ENCODE data around the gene LIN54. TPM values are rescaled to one million over a fixed set of nuclear protein-coding genes. Genes with fewer than 3 reads are reported as not detected.
"Not testable (repeated sequence)": the region's sequence is repeated elsewhere in the genome, so short reads cannot be mapped to it uniquely, and the experiment has no call there.

The LIN54 gene
- total RNA-seq = 10 to 100 TPM; 14.7 to 23.0 (median 16.4) TPM

GRCh38 chr4:83010522-83011318 is at the start of gene LIN54:
Gene LIN54 (minus strand): TSS chr4:83010823. CDS start chr4:82984844, 25,979 bp downstream.
- Histone ChIP-seq H3K27ac (peak within 1 kb of the TSS; percentile 96 to 98 (median 98)), H3K9me3 (no peaks in the 10 kb centered on the region), H3K4me3 (peak within 1 kb of the TSS; percentile 74 to 96 (median 96)), H3K36me3 (no peaks in the 10 kb centered on the region), H3K27me3 (no peaks in the 10 kb centered on the region), H3K4me1 (peaks cover 10 to 56% (median 12%) of the 10 kb centered on the region in 3 donors)
- TF ChIP-seq POLR2A (IDR thresholded peaks at IDR 0.05) (peak in 1 of 4 donors; percentile 28), CTCF (IDR thresholded peaks at IDR 0.05) (no peak)
- WGBS, 2 donors = 0% methylated on average over 4 to 11 of the region's 54 CpGs
- intact Hi-C loops (cut with DNase I) = no loop called here
- DNase-seq = peak; percentile 45

GRCh38 chr4:83054928-83055327 is 44.3 kb upstream of the LIN54 start:
- Histone ChIP-seq H3K4me1 (no peaks in the 10 kb centered on the region), H3K27ac (no peak overlapping the region), H3K36me3 (peaks cover 10 to 94% (median 12%) of the 10 kb centered on the region in 3 donors), H3K27me3 (no peaks in the 10 kb centered on the region), H3K9me3 (no peaks in the 10 kb centered on the region), H3K4me3 (no peak overlapping the region)
- intact Hi-C loops (cut with DNase I) = no loop called here
- TF ChIP-seq CTCF (IDR thresholded peaks at IDR 0.05) = peak in 3 of 6 experiments; percentile 20 to 50 (median 24)
- no peak for TF ChIP-seq POLR2A (IDR thresholded peaks at IDR 0.05)
- DNase-seq = no peak

DNA sequence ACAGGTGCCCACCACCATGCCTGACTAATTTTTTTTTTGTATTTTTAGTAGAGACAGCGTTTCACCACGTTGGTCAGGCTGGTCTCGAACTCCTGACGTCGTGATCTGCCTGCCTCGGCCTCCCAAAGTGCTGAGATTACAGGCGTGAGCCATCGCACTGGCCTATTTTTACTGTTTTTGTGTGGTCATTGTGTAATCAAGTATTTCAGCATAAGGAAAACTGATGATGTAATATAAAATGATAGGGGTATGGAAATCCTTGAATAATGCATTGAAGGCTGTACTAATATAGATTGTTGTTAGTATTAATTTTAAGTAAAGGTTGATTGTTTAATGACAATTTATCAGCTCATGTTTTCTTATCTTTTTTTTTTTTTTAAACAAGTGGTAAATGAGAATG is 38.2 kb upstream of the LIN54 start:
- DNase-seq; H3K4me1 ChIP-seq; H3K27me3 ChIP-seq; H3K27ac ChIP-seq; H3K9me3 ChIP-seq; intact Hi-C loops (cut with DNase I); H3K4me3 ChIP-seq: not testable (repeated sequence)
- 92 to 93% methylated on average over 8 of the region's 8 CpGs for WGBS, 2 donors
- H3K36me3 ChIP-seq = peaks cover 3 to 53% (median 12%) of the 10 kb centered on the region in 3 donors

DNA sequence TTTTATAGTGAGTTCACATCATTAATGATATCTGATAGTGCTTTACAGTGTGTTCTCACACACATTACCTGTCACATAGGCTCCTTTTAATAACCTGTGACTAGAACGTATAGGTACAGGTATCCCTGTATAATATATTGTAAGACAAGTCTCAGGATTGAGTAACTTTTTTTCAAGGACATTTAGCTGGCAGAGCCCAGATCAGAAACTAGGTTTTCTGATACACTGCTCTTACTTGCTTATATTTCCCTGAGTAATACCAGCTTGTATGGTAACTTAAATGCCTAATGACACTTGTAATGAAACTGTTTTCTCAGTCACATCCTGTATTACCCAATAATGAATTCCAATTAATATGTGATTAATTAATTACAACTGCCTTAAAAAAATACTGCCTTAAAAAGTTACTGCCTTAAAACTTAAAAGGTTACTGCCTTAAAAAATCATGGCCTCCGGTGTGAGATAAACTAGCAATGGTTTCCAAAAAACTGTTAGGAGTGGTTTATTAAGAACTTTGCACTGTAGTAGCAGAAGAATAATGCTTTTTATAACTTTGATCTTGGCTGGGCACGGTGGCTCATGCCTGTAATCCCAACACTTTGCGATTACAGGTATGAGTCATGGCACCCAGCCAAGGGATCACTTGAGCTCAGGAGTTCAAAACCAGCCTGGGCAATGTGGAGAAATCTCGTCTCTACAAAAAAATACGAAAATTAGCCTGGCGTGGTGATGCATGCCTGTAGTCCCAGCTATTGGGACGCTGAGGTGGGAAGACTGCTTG is 36.3 kb upstream of the LIN54 start:
- no peak for TF ChIP-seq POLR2A (IDR thresholded peaks at IDR 0.05)
- Histone ChIP-seq H3K9me3 (no peaks in the 10 kb centered on the region), H3K27me3 (no peaks in the 10 kb centered on the region), H3K4me3 (no peak overlapping the region), H3K27ac (no peak overlapping the region), H3K4me1 (peaks cover 0 to 7% (median 0%) of the 10 kb centered on the region in 3 donors), H3K36me3 (peaks cover 0 to 40% (median 9%) of the 10 kb centered on the region in 3 donors)
- WGBS, 2 donors = 77 to 91% methylated on average over 8 of the region's 8 CpGs
- no peak for DNase-seq
- intact Hi-C loops (cut with DNase I) = no loop called here

GRCh38 chr4:83043801-83044407 is 33.3 kb upstream of the LIN54 start:
- H3K4me1 ChIP-seq = peaks cover 0 to 11% (median 0%) of the 10 kb centered on the region in 3 donors
- H3K4me3 ChIP-seq = no peak overlapping the region
- H3K27me3 ChIP-seq = no peaks in the 10 kb centered on the region
- WGBS, 2 donors = 86 to 89% methylated on average over 11 to 14 of the region's 14 CpGs
- H3K27ac ChIP-seq = no peak overlapping the region
- DNase-seq = no peak
- H3K9me3 ChIP-seq = no peaks in the 10 kb centered on the region
- peaks cover 0 to 22% (median 0%) of the 10 kb centered on the region in 3 donors for H3K36me3 ChIP-seq
- TF ChIP-seq CTCF (IDR thresholded peaks at IDR 0.05) (no peak), POLR2A (IDR thresholded peaks at IDR 0.05) (no peak)
- intact Hi-C loops (cut with DNase I) = no loop called here

- WGBS, 2 donors = 95 to 97% methylated on average over 2 of the region's 2 CpGs
- H3K27ac ChIP-seq; DNase-seq; intact Hi-C loops (cut with DNase I); H3K4me3 ChIP-seq; H3K27me3 ChIP-seq; H3K9me3 ChIP-seq: not testable (repeated sequence)
- Histone ChIP-seq H3K4me1 (peaks cover 0 to 11% (median 0%) of the 10 kb centered on the region in 3 donors), H3K36me3 (peaks cover 0 to 22% (median 0%) of the 10 kb centered on the region in 3 donors)
These were observed 32.5 kb upstream of the LIN54 start for GRCh38 chr4:83043157-83043556.

Measured in esophagus squamous epithelium (tissue), 5 donors.